NCI-H2081 treated with DMSO at 0.1 percent for 48 hours (cell line): Measurements from ENCODE around the gene DPP8.
"Not testable (repeated sequence)": the region's sequence is repeated elsewhere in the genome, so short reads cannot be mapped to it uniquely, and the experiment has no call there.

Experiments
- DNase-seq: peaks from one replicate; lab custom pipeline; 2025; lab: John Stamatoyannopoulos, UW

Gene DPP8

DNA sequence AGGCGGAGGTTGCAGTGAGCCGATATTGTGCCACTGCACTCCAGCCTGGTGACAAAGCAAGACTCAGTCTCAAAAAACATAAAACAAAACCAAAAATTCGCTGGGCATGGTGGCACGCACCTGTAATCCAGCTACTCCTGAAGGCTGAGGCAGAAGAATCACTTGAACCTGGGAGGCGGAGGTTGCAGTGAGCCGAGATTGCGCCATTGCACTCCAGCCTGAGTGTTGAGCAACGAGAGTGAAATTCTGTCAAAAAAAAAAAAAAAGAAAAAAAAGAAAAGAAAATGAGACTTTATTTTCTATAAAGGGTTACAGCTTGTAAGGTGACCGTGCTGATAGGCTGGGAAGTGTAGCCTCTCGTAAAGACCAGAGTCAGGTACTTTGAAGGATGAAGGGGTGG is 6.7 kb upstream of the DPP8 start:
- no peak for DNase-seq

DNA sequence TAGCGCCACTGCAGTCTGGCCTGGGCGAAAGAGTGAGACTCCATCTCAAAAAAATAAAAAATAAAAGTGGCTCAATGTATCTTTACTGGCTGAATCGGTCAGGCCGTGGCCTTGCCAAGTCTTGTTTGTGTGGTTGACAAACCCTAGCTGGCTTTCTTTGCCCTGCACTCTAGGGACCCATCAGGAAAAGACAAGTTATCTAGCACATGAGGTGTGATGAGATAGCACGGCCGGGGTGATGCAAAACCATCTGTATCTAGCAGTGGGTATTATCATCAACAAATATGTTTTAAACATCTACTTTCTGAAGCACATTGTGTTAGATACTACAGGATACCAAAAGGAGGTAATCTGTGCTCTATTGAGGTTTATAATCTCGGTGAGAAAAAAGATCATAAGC is 3.9 kb upstream of the DPP8 start:
- DNase-seq = no peak

GRCh38 chr15:65518633-65519285 is 1.3 kb upstream of the DPP8 start:
- no peak for DNase-seq

DNA sequence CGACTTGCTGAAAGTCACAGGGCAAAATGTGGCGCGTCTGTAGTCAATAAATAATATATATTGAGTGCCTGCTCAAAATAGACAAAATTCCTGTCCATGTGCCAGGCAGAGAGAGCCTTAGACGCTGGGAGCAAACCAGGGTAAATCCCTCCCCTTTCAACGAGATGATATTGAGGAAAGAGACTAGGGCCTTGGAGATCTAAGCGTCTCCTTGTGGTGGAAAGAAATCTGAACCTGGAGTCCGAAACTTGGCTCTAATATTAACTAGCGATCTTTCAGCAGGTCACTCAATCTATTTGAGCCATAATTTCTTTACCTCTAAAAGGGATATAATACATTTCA is 348 bp upstream of the DPP8 start:
- DNase-seq = no peak

GRCh38 chr15:65512807-65513416 is 4.6 kb downstream of the DPP8 start:
- DNase-seq = no peak

DNA sequence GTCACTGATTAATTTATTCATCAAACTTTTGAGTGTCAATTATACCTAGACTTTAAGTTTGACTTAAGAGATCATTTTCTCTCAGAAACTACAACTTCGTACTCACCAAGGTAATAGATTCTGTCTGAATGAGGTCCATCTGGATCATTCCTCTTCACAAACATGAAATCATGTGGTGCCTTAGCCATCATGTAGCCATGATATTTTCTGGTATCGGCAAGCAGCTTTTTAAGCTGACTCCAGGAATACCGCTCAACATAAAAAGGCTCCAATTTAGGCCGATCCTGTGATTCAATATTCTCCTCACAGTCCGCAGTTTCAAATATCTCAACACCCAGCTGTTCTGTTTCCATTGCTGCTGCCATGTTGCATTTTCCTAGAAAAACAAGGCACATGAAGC is 5.3 kb downstream of the DPP8 start:
- DNase-seq = no peak

- no peak for DNase-seq
Measured at GRCh38 chr15:65509321-65509720, 8.2 kb downstream of the DPP8 start.

- no peak for DNase-seq
Measured at GRCh38 chr15:65494076-65494475, 23.4 kb downstream of the DPP8 start.

DNA sequence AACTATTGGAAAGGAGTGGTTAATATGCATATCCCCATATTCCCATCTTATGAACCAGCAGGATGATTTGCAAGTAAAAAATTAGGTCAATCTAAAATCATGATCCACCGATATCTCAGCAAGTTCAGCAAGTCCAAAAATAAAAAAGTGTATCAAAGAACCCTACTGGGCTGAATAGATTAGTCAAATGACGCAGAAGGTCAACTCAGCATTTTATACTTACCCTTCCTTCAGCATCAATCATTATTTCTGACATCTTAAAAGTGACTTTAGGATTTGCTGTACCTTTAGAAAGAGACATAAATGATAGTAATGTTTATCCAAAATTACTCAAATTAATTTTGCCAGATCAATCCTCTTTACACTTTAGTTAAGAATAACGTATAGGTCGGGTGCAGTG is 32.6 kb downstream of the DPP8 start:
- DNase-seq = no peak

DNA sequence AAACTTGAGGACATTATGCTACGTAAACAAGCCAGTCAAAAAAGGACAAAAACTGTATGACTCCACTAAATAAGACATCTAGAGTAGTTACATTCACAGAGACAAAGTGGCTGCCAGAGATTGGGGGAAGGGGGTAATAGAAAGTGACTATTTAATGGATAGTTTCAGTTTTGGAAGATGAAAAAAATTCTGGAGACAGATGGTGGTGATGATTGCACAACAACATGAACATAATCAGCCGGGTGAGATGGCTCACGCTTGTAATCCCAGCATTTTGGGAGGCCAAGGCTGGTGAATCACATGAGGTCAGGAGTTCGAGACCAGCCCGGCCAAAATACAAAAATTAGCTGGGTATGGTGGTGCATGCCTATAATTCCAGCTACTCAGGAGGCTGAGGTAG is 40.6 kb downstream of the DPP8 start:
- no peak for DNase-seq

DNA sequence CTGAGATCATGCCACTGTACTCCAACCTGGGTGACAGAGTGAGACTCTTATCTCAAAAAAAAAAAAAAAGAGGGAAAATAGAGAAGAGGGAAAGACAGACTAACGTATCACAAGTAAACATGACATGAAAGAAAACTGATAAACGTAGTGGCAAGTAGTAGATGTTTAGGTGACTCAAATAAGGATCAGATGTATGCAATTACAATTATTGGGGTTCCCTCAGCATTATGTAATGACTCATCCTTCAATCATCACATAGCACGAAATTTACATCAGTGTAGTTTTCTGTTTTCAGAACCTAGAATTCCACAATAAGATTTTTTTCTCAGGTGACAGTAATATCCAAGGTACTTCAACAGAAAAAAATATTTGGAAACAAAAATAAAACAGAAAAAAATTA is 46.6 kb downstream of the DPP8 start:
- DNase-seq = no peak

- DNase-seq = no peak
Measured at GRCh38 chr15:65468229-65468909, 49.1 kb downstream of the DPP8 start.

DNA sequence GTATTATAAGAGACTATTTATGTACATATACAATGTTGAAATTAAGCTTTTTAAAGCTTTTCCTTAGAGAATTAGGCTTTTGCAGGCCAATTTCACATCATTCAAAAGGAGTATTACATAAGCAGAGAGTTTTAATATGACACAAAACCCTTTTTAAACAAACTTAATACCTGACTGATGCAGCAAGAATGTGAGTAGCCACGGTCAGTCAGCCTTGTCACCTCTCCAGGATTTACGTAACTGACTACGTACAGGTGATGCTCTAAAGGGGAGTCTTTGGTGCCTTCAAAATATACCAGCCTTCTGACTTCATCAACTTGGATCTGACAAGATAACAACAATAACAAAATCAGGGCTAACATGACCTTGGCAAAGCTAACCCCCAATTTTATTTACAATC is 50.6 kb downstream of the DPP8 start:
- no peak for DNase-seq

DNA sequence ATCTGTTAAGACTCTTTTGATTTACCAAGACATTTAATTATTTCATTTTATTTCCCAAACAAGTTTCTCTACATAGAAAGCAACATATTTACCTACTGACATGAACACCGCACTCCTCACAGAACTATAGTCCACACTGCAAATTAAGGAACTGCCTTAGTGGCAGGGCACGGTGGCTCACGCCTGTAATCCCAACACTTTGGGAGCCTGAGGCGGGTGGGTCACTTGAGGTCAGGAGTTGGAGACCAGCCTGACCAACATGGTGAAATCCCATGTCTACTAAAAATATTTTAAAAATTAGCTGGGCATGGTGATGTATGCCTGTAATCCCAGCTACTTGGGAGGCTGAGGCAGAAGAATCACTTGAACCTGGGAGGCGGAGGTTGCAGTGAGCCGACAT is 54.4 kb downstream of the DPP8 start:
- DNase-seq = not testable (repeated sequence)

GRCh38 chr15:65460741-65461347 is 56.6 kb downstream of the DPP8 start:
- no peak for DNase-seq

- not testable (repeated sequence) for DNase-seq
Measured at GRCh38 chr15:65455256-65455655, 62.2 kb downstream of the DPP8 start.

DNA sequence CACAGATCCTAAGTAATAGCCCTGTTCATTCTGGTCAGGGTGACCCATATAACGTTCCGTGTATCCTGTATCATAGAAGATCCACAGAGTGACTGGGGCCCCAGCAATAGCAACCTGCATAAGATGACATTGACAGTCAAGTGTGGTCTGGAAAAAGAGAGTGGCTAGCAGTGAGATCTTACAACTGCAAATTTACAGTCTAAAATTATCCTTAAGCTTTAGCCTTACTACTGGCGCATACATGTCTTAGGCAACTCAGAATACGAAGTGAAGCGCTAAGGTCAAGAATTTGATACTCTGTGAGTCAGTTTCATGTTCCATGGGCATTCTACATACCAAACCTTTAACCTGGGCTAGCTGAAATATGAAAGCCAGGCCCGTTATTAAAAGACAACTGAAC is 65.5 kb downstream of the DPP8 start:
- no peak for DNase-seq

- DNase-seq = no peak
Measured at GRCh38 chr15:65450556-65450955, 66.9 kb downstream of the DPP8 start.

- no peak for DNase-seq
Measured at GRCh38 chr15:65447145-65447544, 70.3 kb downstream of the DPP8 start.

DNA sequence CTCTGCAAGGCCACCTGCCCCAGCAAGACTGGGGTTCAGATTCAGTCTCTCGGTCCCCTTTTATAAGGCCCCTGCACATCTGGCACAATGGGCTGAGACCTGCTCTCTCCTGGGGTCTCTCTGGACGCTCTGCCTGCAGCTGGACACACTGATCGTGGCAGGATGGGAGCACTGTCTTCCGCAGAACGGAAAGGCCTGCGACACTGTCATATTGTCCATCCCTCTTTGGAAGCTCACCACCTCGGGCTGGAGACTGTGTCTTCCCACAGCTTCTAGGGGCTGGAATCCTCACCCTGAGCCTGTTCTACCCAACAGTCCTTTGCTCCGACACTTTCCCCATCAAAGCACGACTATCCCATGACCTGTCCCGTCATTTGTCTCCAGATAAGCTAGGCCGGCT is 83.3 kb downstream of the DPP8 start:
- DNase-seq = no peak

DNA sequence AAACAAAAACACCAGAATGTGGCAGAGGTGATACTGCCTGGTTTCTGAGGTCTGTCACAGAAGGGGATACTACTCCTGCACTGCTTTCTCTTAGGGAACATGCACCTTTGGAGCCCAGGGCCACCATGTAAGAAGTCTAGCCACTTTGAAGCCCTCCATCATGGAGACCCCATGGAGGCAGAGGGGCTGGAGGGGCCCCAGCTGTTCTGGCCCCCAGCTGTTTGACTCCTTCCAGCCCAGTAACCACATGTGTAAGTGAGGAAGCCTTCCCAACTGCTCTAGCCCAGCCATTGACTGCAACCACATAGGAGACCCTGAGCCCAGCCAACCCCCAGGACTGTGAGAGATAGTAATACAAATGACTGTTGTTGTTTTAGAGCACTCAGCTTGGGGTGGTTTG is 85.8 kb downstream of the DPP8 start:
- no peak for DNase-seq

DNA sequence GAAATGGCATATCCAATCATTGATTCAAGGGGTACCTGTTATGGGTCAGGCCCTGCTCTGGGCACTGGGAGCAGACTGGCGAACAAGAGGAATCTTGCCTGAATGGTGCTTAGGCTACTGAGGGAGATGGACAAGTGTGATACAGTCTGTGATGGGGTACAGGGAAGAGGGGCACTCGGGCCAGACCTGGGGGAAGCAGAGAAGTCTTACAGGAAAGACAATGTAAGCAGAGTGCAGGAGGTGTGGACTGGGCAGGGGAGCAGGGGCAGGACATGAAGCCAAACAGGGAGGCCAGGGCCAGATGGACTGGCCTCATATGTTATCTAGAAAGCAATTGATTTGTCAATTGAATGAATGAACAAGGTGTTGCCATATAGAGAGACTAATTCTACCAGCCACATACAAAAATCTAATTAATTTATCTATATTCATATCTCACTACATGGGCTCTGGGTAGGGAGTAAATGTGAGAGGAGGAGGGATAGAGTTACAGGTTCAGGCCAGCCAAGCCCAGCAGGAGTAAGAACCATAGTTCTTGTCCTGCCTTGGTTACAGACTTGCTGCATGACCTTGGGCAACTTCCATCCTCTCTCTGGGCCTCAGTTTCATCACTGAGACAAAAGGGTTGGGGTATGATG is 91.2 kb downstream of the DPP8 start:
- no peak for DNase-seq

DNA sequence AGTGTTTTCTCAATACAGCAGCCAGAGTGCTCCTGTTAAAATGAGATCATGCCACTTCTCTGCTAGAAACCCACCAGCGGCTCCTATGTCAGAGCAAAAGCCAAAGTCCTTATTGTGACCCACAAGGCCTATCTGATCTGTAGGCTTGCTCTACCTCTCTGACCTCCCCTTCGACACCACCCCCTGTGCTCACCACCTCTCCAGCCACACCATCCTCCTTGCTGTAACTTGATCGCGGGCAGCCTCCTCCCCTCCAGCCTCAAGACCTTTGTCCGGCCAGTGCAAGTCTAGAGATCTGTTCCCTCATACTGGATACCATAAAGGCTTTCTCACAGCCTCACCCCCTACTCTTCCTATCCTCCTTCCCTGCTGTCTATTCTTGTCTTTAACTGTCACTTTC is 92.8 kb downstream of the DPP8 start:
- DNase-seq = no peak
